GM04503 (cell line): Measurements from ENCODE around the gene NXPE4.
"Not testable (repeated sequence)": the region's sequence is repeated elsewhere in the genome, so short reads cannot be mapped to it uniquely, and the experiment has no call there.

Source experiments
- DNase-seq: peaks from one replicate; pipeline ENCODE4 v3.0.0-alpha.2; 2012; ENCODE audit warnings: low read depth

NXPE4 gene

DNA sequence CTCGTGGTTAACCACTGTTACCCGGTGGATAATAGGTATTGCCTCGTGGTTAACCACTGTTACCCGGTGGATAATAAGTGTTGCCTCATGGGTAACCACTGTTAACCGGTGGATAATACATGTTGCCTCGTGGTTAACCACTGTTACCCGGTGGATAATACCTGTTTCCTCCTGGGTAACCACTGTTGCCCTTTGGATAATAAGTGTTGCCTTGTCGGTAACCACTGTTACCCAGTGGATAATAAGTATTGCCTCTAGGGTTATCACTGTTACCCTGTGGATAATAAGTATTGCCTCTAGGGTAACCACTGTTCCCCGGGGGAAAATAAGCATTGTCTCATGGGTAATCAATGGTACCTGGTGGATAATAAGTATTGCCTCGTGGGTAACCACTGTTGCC is 15.0 kb upstream of the NXPE4 start:
- DNase-seq: no peak

DNA sequence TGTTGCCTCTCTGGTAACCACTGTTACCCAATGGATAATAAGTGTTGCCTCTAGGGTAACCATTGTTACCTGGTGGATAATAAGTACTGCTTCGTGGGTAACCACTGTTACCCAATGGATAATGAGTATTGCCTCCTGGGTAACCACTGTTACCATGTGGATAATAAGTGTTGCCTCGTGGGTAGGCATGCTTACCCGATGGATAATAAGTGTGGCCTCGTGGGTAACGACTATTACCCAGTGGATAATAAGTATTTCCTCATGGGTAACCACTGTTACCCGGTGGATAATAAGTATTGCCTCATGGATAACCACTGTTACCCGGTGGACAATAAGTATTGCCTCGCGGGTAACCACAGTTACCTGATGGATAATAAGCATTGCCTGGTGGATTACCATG is 13.8 kb upstream of the NXPE4 start:
- no peak for DNase-seq

DNA sequence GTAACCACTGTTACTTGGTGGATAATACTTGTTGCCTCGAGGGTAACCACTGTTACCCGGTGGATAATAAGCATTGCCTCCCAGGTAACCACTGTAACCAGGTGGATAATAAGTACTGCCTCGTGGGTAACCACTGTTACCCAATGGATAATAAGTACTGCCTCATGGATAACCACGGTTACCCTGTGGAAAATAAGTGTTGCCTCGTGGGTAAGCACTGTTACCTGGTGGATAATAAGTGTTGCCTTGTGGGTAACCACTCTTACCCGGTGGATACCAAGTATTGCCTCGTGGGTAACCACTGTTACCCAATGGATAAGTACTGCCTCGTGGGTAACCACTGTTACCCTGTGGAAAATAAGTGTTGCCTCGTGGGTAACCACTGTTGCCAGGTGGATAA is 13.0 kb upstream of the NXPE4 start:
- DNase-seq: not testable (repeated sequence)

DNA sequence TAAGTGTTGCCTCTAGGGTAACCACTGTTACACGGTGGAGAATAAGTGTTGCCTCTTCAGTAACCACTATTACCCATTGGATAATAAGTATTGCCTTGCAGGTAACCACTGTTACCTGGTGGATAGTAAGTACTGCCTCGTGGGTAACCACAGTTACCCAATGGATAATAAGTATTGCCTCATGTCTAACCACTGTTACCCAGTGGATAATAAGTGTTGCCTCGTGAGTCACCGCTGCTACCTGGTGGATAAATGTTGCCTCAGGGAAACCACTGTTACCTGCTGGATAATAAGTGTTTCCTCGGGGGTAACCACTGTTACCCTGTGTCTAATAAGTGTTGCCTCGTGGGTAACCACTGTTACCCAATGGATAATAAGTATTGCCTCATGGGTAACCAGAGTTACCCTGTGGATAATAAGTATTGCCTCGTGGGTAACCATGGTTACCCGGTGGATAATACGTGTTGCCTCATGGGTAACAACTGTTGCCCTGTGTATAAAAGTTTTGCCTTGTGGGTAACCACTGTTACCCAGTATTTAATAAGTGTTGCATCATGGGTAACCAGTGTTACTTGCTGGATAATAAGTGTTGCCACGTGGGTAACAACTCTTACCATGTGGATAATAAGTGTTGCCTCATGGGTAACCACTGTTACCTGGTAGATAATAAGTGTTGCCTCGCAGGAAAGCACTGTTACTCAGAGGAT is 12.3 kb upstream of the NXPE4 start:
- no peak for DNase-seq

DNA sequence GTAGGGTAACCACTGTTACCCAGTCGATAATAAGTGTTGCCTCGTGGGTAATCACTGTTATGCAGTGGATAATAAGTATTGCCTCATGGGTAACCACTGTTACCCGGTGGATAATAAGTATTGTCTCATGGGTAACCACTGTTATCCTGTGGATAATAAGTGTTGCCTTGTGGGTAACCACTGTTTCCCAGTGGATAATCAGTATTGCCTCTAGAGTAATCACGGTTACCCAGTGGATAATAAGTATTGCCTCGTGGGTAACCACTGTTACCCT is 11.2 kb upstream of the NXPE4 start:
- DNase-seq: not testable (repeated sequence)

DNA sequence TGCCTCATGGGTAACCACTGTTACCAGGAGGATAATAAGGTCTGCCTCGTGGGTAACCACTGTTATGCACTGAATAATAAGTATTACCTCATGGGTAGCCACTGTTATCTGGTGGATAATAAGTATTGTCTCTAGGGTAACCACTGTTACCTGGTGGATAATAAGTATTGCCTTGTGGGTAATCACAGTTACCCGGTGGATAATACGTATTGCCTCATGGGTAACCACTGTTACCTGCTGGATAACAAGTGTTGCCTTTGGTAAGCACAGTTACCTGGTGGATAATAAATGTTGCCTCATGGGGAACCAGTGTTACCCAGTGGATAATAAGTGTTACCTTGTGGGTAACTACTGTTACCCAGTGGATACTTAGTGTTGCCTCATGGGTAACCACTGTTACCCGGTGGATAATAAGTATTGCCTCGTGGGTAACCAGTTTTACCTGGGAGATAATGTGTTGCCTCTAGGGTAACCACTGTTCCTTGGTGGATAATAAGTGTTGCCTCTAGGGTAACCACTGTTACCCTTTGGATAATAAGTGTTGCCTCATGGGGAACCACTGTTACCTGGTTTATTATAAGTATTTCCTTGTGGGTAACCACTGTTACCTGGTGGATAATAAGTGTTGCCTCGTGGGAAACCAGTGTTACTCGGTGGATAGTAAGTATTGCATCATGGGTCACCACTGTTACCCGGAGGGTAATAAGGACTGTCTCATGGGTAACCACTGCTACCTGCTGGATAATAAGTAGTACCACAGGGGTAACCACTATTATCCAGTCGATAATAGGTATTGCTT is 10.6 kb upstream of the NXPE4 start:
- no peak for DNase-seq

DNA sequence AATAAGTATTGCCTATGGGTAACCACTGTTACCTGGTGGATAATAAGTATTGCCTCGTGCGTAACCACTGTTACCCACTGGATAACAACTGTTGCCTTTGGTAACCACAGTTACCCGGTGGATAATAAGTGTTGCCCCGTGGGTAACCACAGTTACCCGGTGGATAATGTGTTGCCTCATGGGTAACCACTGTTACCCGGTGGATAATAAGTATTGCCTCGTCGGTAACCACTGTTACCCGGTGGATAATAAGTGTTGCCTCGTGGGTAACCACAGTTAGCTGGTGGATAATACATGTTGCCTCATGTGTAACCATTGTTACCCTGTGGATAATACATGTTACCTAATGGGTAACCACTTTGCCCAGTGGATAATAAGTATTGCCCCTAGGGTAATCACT is 9.8 kb upstream of the NXPE4 start:
- DNase-seq: no peak

DNA sequence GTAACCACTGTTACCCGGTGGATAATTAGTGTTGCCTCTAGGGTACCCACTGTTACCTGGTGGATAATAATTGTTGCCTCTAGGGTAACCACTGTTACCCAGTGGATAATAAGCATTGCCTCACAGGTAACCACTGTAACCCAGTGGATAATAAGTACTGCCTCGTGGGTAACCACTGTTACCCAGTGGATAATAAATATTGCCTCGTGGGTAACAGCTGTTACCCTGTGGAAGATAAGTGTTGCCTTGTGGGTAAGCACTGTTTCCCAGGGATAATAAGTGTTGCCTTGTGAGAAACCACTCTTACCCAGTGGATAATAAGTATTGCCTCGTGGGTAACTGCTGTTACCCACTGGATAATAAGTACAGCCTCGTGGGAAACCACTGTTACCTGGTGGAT is 9.3 kb upstream of the NXPE4 start:
- DNase-seq: no peak

DNA sequence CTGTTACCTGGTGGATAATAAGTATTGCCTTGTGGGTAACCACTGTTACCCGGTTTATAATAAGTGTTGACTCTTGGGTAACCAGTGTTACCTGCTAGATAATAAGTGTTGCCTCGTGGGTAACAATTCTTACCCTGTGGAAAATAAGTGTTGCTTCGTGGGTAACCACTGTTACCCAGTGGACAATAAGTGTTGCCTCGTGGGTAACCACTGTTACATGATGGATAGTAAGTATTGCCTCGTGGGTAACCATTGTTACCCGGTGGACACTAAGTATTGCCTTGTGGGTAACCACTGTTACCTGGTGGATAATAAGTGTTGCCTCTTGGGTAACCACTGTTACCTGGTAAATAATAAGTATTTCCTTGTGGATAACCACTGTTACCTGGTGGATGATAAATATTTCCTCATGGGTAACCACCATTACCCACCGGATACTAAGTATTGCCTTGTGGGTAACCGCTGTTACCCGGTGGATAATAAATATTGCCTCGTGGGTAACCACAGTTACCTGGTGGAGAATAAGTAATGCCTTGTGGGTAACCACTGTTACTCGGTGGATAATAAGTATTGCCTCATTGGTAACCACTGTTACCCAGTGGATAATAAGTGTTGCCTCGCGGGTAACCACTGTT is 8.7 kb upstream of the NXPE4 start:
- no peak for DNase-seq

DNA sequence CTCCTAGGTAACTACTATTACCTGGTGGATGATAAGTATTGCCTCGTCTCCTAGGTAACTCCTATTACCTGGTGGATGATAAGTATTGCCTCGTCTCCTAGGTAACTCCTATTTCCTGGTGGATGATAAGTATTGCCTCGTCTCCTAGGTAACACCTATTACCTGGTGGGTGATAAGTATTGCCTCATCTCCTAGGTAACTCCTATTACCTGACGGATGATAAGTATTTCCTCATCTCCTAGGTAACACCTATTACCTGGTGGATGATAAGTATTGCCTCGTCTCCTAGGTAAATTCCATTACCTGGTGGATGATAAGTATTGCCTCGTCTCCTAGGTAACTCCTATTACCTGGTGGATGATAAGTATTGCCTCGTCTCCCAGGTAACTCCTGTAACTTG is 7.6 kb upstream of the NXPE4 start:
- DNase-seq: not testable (repeated sequence)

DNA sequence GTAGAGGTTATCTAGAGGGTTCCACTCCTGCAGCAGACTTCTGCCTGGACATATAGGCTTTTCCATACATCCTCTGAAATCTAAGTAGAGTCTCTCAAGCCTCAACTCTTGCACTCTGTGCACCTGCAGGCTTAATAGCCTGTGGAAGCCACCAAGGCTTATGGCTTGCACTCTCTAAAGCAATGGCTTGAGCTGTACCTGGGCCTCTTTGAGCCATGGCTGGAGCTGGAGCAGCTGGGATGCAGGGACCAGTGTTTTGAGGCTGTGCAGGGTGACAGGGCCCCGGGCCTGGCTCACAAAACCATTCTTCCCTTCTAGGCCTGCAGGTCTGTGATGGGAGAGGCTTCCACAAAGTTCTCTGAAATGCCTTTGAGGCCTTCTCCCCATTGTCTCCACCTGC is 2.9 kb upstream of the NXPE4 start:
- no peak for DNase-seq

DNA sequence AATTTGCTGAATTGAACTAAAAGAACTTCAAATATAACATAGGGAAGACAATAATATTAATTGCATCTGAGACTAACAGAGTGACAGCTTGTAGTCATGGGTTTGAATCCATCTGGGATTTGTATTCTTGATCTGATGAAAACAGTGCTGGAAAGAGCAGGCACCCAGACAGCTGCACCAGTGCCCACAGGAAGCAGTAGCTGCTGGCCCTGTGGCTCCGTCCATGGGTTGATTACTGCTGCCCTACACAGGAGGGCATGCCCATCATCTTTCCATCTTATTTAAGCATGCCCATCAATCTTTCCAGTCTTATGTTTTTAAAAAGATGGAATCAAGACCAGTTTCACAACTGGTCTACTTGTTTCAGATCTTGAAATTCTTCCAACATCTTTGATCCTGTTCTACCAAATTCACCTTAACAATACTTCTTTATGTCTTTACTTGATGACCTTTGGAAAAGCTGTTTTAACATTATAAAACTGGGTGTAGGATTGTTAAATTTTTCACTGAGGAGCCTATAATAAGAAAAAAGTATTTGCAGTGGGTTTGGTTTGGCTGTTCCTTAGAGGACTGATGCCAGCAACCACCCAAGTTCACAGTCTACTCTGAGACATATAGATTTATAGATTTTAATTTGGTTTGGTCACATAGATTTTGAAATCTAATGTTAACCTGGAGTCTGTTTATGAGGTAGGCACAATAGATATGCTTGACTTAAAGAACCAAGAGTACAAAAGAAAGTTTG is 761 bp upstream of the NXPE4 start:
- DNase-seq: no peak

DNA sequence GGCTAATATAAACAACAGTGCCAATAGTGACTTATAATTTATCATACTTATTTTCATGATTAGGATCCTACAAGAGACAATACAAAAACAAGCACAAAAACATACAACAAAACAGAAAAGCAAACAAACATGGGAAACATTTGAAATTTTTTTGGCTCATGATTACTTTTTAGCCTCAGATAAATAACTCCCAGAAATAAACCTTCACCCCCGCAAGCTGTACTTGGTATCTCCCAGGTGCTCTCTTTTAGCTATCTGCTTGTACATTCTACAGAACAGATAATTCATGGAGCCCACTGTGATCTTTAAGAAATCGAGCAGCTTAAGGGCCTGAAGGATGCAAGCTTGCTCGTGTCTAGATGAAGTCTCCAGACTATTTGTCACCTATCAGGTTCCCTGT is 883 bp downstream of the NXPE4 start:
- no peak for DNase-seq

DNA sequence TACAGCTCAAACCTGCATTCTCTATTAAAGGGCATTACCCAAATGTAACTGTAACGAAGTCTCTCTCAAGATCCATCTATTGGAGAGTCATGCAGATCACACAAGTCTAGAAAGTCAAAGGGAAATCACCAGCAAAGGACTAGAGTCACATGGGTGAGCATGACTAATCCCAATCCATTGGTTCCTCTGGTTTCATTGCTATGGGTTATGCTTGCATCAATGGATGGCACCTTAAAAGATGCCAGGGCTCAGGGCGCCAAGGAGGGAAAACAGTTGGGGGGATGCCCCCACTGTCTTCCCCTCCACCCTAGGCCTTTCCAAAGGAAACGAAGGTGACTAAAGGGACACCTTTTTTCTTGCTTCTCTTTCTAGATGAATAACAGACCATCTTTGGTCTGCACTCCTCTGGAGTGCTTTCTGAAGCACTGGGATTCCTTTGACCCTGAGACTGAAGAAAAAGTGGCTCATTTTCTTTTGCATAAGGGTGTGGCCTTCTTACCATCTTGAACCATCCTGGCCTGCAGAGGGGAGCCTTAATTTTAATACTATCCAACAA is 8.1 kb downstream of the NXPE4 start:
- DNase-seq: no peak

DNA sequence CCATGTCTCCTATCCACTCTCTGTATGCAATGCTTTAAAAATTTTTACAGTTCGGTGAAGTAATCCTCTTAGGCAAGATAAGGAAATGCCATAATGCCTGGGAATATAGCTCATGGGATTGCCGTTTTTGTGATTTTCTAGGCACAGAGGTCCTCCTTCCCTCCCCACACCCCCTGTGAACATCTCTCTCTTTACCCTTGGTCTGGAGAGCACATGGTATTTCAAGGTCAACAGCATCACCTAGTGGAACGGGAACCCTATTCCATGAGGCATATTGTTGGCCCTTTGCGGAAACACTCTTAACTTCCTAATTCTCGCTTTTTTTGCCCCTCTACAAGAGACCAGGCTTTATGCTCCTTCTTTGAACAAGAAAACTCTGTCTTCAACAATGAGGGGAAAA is 8.8 kb downstream of the NXPE4 start:
- no peak for DNase-seq

DNA sequence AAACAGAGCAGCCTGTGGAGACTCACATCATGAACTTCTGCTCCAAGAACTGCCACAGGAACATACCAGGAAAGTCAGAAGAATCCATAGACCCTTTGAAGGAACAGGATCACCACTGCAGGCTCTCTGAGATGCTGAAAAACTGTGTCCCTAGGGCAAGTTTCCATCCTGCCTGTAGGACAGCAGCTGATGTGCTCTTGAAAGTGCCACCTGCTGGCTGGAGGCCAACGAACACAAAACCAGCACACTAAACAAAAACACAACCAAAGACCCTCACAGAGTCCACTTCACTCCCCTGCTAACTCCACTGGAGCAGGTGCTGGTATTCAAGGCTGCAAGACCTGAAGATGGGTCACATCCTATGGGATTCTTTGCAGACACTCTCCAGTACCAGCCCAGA is 23.9 kb downstream of the NXPE4 start:
- no peak for DNase-seq

DNA sequence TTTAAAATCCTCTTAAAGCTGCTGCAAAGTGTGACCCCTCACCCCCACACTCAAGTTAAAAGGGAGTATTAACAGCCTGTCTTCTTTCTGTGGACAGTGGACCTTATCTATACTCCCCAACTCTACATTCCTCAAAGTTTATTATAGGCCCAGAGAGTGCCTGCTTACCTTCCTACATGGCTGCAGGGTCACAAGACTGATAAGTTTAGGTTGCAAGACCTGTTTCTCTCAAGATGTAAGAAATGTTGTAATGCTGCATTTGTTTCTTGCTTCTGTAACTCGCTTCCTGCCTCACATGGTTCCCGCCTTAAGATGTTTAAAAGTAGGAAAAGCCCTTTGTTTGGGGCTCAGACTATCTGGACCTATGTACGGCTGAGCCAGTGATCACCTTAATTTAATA is 25.8 kb downstream of the NXPE4 start:
- no peak for DNase-seq

DNA sequence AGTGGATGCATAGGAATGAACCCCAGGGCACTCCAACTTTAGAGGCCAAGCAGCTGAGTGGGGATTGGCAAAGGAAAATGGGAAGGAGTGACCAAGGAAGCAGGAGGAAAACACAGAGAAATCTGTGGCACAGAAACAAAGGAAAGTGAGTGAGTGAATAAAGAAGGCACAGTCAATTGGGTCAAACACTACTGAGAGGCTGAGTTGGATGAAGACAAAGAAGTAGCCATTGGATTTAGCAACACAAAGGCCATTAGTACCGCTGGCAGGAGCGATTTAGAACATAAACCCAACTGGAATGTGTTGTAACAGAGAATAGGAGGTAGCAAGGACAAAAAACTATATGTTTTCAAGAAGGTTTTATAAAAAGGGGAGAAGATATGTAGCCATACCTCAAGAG is 29.3 kb downstream of the NXPE4 start:
- DNase-seq: no peak

DNA sequence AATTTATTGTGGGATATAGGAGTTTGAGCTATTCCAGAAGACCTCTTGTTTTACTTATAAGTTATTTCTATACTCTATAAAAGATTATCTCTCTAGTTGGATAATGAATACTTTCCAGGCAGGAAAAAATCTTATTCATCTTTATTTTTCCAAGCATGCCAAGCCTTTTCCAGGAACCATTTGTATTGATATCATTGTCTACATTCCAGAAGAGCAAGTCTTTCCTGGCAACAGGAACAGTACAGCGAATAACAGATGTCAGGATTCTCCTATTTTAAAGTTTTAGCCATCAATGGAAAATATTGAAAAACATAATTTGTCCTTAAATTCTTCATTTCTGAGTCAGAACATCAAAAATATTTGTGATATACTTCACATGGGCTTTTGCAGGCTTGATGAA is 30.8 kb downstream of the NXPE4 start:
- DNase-seq: no peak

DNA sequence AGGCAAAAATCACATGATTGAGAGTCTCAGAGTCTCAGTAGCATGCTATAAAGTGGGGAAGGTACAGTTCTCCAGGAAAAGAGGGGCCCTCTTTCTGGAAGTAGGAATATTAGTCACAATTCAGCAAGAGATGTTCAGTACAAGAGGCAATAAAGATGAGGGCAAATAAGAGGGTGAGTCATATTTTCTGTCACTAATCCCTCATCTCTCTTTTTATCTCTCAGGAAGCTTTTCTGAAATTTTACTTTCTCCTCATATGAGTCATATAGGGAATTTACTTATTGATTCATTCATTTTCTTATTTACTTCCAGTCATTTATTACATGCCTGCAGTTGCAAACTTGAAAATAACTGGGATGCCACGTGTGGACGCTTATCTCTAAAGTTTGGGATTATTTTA is 32.5 kb downstream of the NXPE4 start:
- no peak for DNase-seq

DNA sequence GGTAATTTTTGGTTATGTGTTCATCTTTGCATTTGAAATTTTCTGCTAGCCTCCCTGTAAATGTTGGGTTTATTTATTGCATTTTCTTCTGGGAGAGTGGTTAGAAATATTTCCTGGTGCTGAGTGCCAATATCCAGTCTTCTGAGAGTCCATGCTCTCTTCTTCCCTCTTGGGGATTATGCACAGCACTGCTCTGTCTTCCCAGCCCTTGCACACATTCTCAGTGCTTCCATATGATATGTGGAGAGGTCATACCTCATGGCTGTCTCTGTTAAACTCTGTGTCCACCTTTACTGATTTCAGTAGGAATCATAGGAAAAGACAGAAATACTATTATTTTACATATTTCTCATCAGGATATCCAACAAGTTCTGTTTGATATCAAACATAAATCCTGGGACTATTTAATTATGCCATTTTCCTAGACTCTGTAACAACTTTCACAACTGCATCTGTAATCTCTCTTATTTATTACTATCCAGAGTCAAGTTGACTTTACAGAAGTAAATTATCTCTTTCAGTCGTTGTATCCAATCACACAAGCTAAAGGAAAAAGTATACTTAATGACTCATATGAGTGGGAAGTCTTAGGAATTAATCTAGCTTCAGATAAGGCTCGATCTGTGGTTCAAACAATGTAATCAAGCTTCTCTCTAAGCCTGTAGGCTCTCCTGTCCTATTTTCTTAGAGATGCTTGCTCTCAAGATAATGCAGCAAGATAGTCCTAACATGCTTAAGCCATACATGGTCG is 33.2 kb downstream of the NXPE4 start:
- DNase-seq: no peak
